ENCODE data around the gene RDX.

RDX gene

GRCh38 chr11:110134110-110134509 lies 162.3 kb downstream of the RDX start:
- H3K27me3 ChIP-seq = no peaks in the 10 kb centered on the region
- no peak overlapping the region for H3K4me2 ChIP-seq
- no peak overlapping the region for H3K27ac ChIP-seq
- TF ChIP-seq Cebpa-rat (IDR thresholded peaks at IDR 0.05) = no peak
- peaks cover 0 to 8% (median 5%) of the 10 kb centered on the region in 11 experiments; a peak in 7 of 22 replicates for H3K9me3 ChIP-seq (replicated peaks in 1 of 11)
- no peaks in the 10 kb centered on the region for H3K4me1 ChIP-seq
- no peak overlapping the region for H3K9ac ChIP-seq
- H3K4me3 ChIP-seq = no peak overlapping the region
- H4K20me1 ChIP-seq = 0 out of 22 replicates have a peak, but pooled peaks cover 0 to 5% (median 0%) of the 10 kb centered on the region in 11 experiments
- peaks cover 6 to 41% (median 27%) of the 10 kb centered on the region in 11 experiments; a peak in 21 of 22 replicates for H3K36me3 ChIP-seq

GRCh38 chr11:110133160-110133559 lies 163.3 kb downstream of the RDX start:
- Histone ChIP-seq H3K4me3 (no peak overlapping the region), H3K4me1 (0 out of 20 replicates have a peak, but pooled peaks cover 0 to 2% (median 0%) of the 10 kb centered on the region in 10 experiments), H3K27ac (no peak overlapping the region), H3K36me3 (peaks cover 5 to 32% (median 19%) of the 10 kb centered on the region in 11 experiments; a peak in 19 of 22 replicates), H4K20me1 (peaks cover 0 to 6% (median 0%) of the 10 kb centered on the region in 11 experiments; a peak in 1 of 22 replicates), H3K4me2 (no peak overlapping the region), H3K9me3 (replicated peaks in 1 of 11) (peaks cover 0 to 6% (median 0%) of the 10 kb centered on the region in 11 experiments; a peak in 1 of 22 replicates), H3K27me3 (no peaks in the 10 kb centered on the region), H3K9ac (no peak overlapping the region)
- TF ChIP-seq Cebpa-rat (IDR thresholded peaks at IDR 0.05) = no peak

GRCh38 chr11:110131386-110132123 lies 164.9 kb downstream of the RDX start:
- no peak overlapping the region for H3K9ac ChIP-seq
- no peaks in the 10 kb centered on the region for H3K27me3 ChIP-seq
- H3K27ac ChIP-seq = no peak overlapping the region
- 0 out of 20 replicates have a peak, but pooled peaks cover 0 to 10% (median 0%) of the 10 kb centered on the region in 10 experiments for H3K4me1 ChIP-seq
- peaks cover 0 to 8% (median 0%) of the 10 kb centered on the region in 11 experiments; a peak in 1 of 22 replicates for H4K20me1 ChIP-seq
- no peak overlapping the region for H3K4me2 ChIP-seq
- H3K4me3 ChIP-seq = no peak overlapping the region
- H3K36me3 ChIP-seq = peaks cover under 1 to 18% (median 12%) of the 10 kb centered on the region in 11 experiments; a peak in 17 of 22 replicates
- H3K9me3 ChIP-seq (replicated peaks in 1 of 11) = peaks cover 0 to 4% (median 0%) of the 10 kb centered on the region in 11 experiments; a peak in 1 of 22 replicates
- TF ChIP-seq Cebpa-rat (IDR thresholded peaks at IDR 0.05) = no peak

GRCh38 chr11:110130642-110131238 lies 165.7 kb downstream of the RDX start:
- no peak overlapping the region for H3K9ac ChIP-seq
- H3K36me3 ChIP-seq = peaks cover 0 to 15% (median 7%) of the 10 kb centered on the region in 11 experiments; a peak in 11 of 22 replicates
- H3K4me3 ChIP-seq = no peak overlapping the region
- peaks cover 0 to 1% (median 0%) of the 10 kb centered on the region in 11 experiments; a peak in 5 of 22 replicates for H3K9me3 ChIP-seq (replicated peaks in 1 of 11)
- no peak overlapping the region for H3K27ac ChIP-seq
- peaks cover 0 to 8% (median 0%) of the 10 kb centered on the region in 11 experiments; a peak in 1 of 22 replicates for H4K20me1 ChIP-seq
- H3K4me1 ChIP-seq = 0 out of 20 replicates have a peak, but pooled peaks cover 0 to 10% (median 0%) of the 10 kb centered on the region in 10 experiments
- TF ChIP-seq Cebpa-rat (IDR thresholded peaks at IDR 0.05) = no peak
- no peaks in the 10 kb centered on the region for H3K27me3 ChIP-seq
- no peak overlapping the region for H3K4me2 ChIP-seq

GRCh38 chr11:110128161-110128560 lies 168.3 kb downstream of the RDX start:
- Histone ChIP-seq H3K4me2 (no peak overlapping the region), H3K4me3 (no peak overlapping the region), H3K9ac (no peak overlapping the region), H3K27ac (no peak overlapping the region), H3K36me3 (peaks cover 0 to 18% (median 10%) of the 10 kb centered on the region in 11 experiments; a peak in 14 of 22 replicates), H3K4me1 (0 out of 20 replicates have a peak, but pooled peaks cover 0 to 10% (median 0%) of the 10 kb centered on the region in 10 experiments), H3K9me3 (replicated peaks in 1 of 11) (peaks cover 0 to 11% (median 0%) of the 10 kb centered on the region in 11 experiments; a peak in 6 of 22 replicates), H4K20me1 (peaks cover 0 to 3% (median 0%) of the 10 kb centered on the region in 11 experiments; a peak in 1 of 22 replicates), H3K27me3 (no peaks in the 10 kb centered on the region)
- no peak for TF ChIP-seq Cebpa-rat (IDR thresholded peaks at IDR 0.05)

GRCh38 chr11:110126936-110127335 lies 169.5 kb downstream of the RDX start:
- H3K27me3 ChIP-seq = no peaks in the 10 kb centered on the region
- H3K9me3 ChIP-seq (replicated peaks in 1 of 11) = peaks cover 0 to 11% (median 0%) of the 10 kb centered on the region in 11 experiments; a peak in 6 of 22 replicates
- no peak overlapping the region for H3K4me2 ChIP-seq
- no peak overlapping the region for H3K27ac ChIP-seq
- no peak overlapping the region for H3K4me3 ChIP-seq
- H3K36me3 ChIP-seq = peaks cover 0 to 29% (median 10%) of the 10 kb centered on the region in 11 experiments; a peak in 14 of 22 replicates
- no peak overlapping the region for H3K9ac ChIP-seq
- peaks cover 0 to 3% (median 0%) of the 10 kb centered on the region in 11 experiments; a peak in 1 of 22 replicates for H4K20me1 ChIP-seq
- H3K4me1 ChIP-seq = 0 out of 20 replicates have a peak, but pooled peaks cover 0 to 10% (median 0%) of the 10 kb centered on the region in 10 experiments
- no peak for TF ChIP-seq Cebpa-rat (IDR thresholded peaks at IDR 0.05)

GRCh38 chr11:110125632-110126031 lies 170.8 kb downstream of the RDX start:
- Histone ChIP-seq H3K27ac (no peak overlapping the region), H3K9me3 (replicated peaks in 1 of 11) (peaks cover 0 to 11% (median 0%) of the 10 kb centered on the region in 11 experiments; a peak in 5 of 22 replicates), H3K36me3 (peaks cover 0 to 28% (median 6%) of the 10 kb centered on the region in 11 experiments; a peak in 12 of 22 replicates), H3K9ac (no peak overlapping the region), H3K27me3 (no peaks in the 10 kb centered on the region), H3K4me1 (0 out of 20 replicates have a peak, but pooled peaks cover 0 to 10% (median 0%) of the 10 kb centered on the region in 10 experiments), H3K4me2 (no peak overlapping the region), H3K4me3 (no peak overlapping the region), H4K20me1 (peaks cover 0 to 3% (median 0%) of the 10 kb centered on the region in 11 experiments; a peak in 1 of 22 replicates)
- no peak for TF ChIP-seq Cebpa-rat (IDR thresholded peaks at IDR 0.05)
